ENCODE results near the gene PROK1. TPM values are rescaled to one million over a fixed set of nuclear protein-coding genes. Genes with fewer than 3 reads are reported as not detected.
A peak's percentile ranks its signal among the peaks of the same experiment; 100 is the strongest.

The PROK1 gene
- polyA plus RNA-seq, 3 donors = not detected

GRCh38 chr1:110409316-110409715 lies 41.6 kb upstream of the PROK1 start:
- Histone ChIP-seq H3K4me1 (ENCODE audit: control insufficient read depth in 1 of 2, insufficient read depth in 2 of 2, low read length in 2 of 2) (peaks cover 20 to 29% of the 10 kb centered on the region in 2 donors), H3K27me3 (ENCODE audit: control insufficient read depth in 2 of 2, insufficient read depth in 2 of 2, low read length in 2 of 2) (no peaks in the 10 kb centered on the region), H3K9me3 (replicated peaks in 1 of 2; ENCODE audit: control insufficient read depth in 1 of 2, insufficient read depth in 1 of 2, low read length in 2 of 2) (no peaks in the 10 kb centered on the region), H2AFZ (ENCODE audit: insufficient read depth, low read depth, low read length, poor library complexity, severe bottlenecking) (no peak overlapping the region), H4K20me1 (ENCODE audit: insufficient read depth, low read length) (no peaks in the 10 kb centered on the region), H3K4me3 (replicated peaks in 1 of 3; ENCODE audit: low read depth in 2 of 3, low read length in 3 of 3) (no peak overlapping the region), H3K4me2 (replicated peaks; ENCODE audit: extremely low read depth, low read length, poor library complexity, severe bottlenecking) (no peak overlapping the region), H3K9ac (ENCODE audit: insufficient read depth, low read length, poor library complexity, severe bottlenecking) (no peak overlapping the region), H3K79me2 (ENCODE audit: insufficient read depth, low read length) (peaks cover 35% of the 10 kb centered on the region), H3K36me3 (replicated peaks in 1 of 2; ENCODE audit: control insufficient read depth in 1 of 2, insufficient read depth in 2 of 2, low read length in 2 of 2) (peaks cover 14 to 17% of the 10 kb centered on the region in 2 donors), H3K27ac (ENCODE audit: low read depth in 1 of 2, low read length in 2 of 2) (no peak overlapping the region)
- WGBS (ENCODE audit: insufficient coverage) = 93% methylated on average over 5 of the region's 6 CpGs
- peak overlapping the region in 1 of 2 donors; percentile 27 for H3K4me3 Mint-ChIP-seq
- intact Hi-C loops (cut with micrococcal nuclease) = loop anchor here in 1 of 2 donors (5.0 to 10.0 kb wide), 2 partner anchors 72 to 375 kb away; partner anchors contain the start of genes RBM15 and STRIP1
- H3K36me3 Mint-ChIP-seq = peaks cover 5 to 10% of the 10 kb centered on the region in 2 donors
- no peak overlapping the region for H3K27ac Mint-ChIP-seq
- H3K4me1 Mint-ChIP-seq = peaks cover 25% of the 10 kb centered on the region
- no peaks in the 10 kb centered on the region for H3K9me3 Mint-ChIP-seq
- TF ChIP-seq CTCF (IDR thresholded peaks at IDR 0.05) = no peak
- no peak for DNase-seq
- peaks cover 0 to 6% (median 3%) of the 10 kb centered on the region in 3 donors for H3K27me3 Mint-ChIP-seq (ENCODE audit: low read depth in 3 of 3)

DNA sequence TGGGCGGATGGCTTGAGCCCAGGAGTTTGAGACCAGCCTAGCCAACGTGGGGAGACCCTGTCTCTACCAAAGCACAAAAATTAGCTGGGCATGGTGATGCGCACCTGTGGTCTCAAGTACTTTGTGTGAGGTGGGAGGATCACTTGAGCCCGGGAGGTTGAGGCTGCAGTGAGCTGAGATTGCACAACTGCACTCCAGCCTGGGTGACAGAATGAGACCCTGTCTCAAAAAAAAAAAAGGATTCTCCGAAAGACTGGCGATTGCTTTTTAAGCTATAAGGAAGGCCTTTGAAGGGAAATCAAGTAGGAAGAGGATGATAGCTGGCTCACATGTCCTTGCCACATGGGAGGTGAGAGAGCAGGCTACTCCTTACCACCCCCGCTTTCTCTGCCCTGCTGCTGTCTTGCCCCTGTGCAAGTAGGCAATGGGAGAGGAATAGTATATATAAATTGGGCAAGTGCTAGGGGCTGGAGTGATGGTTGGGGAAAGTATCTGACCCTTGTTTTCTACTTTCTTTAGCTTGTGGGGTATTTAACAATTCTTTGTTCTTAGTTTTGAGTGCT lies 39.7 kb upstream of the PROK1 start:
- H3K4me2 ChIP-seq (replicated peaks; ENCODE audit: extremely low read depth, low read length, poor library complexity, severe bottlenecking) = no peak overlapping the region
- H3K27ac ChIP-seq (ENCODE audit: low read depth in 1 of 2, low read length in 2 of 2) = no peak overlapping the region
- no peak for TF ChIP-seq CTCF (IDR thresholded peaks at IDR 0.05)
- no peak overlapping the region for H3K4me3 Mint-ChIP-seq
- no peak overlapping the region for H3K9ac ChIP-seq (ENCODE audit: insufficient read depth, low read length, poor library complexity, severe bottlenecking)
- peaks cover 0 to 3% (median 2%) of the 10 kb centered on the region in 3 donors for H3K27me3 Mint-ChIP-seq (ENCODE audit: low read depth in 3 of 3)
- H3K4me1 ChIP-seq (ENCODE audit: control insufficient read depth in 1 of 2, insufficient read depth in 2 of 2, low read length in 2 of 2) = peaks cover 17 to 23% of the 10 kb centered on the region in 2 donors
- no peaks in the 10 kb centered on the region for H4K20me1 ChIP-seq (ENCODE audit: insufficient read depth, low read length)
- peaks cover 22% of the 10 kb centered on the region for H3K4me1 Mint-ChIP-seq
- H3K36me3 Mint-ChIP-seq = no peaks in the 10 kb centered on the region
- H3K27ac Mint-ChIP-seq = no peak overlapping the region
- H3K27me3 ChIP-seq (ENCODE audit: control insufficient read depth in 2 of 2, insufficient read depth in 2 of 2, low read length in 2 of 2) = no peaks in the 10 kb centered on the region
- WGBS (ENCODE audit: insufficient coverage) = 100% methylated on average over 3 of the region's 7 CpGs
- H3K4me3 ChIP-seq (replicated peaks in 1 of 3; ENCODE audit: low read depth in 2 of 3, low read length in 3 of 3) = no peak overlapping the region
- no peaks in the 10 kb centered on the region for H3K9me3 ChIP-seq (replicated peaks in 1 of 2; ENCODE audit: control insufficient read depth in 1 of 2, insufficient read depth in 1 of 2, low read length in 2 of 2)
- H3K79me2 ChIP-seq (ENCODE audit: insufficient read depth, low read length) = peaks cover 23% of the 10 kb centered on the region
- intact Hi-C loops (cut with micrococcal nuclease) = no loop called here
- H3K36me3 ChIP-seq (replicated peaks in 1 of 2; ENCODE audit: control insufficient read depth in 1 of 2, insufficient read depth in 2 of 2, low read length in 2 of 2) = no peaks in the 10 kb centered on the region
- no peaks in the 10 kb centered on the region for H3K9me3 Mint-ChIP-seq
- no peak for DNase-seq
- no peak overlapping the region for H2AFZ ChIP-seq (ENCODE audit: insufficient read depth, low read depth, low read length, poor library complexity, severe bottlenecking)
